Measurements from ENCODE around the gene GYPA.

- TF ChIP-seq CTCF (IDR thresholded peaks at IDR 0.05) (no peak), POLR2A (IDR thresholded peaks at IDR 0.05) (no peak)
Observed at GRCh38 chr4:144176476-144176875, 36.0 kb upstream of the GYPA start.
